ENCODE measurements around the gene SGPP1.
"Not testable (repeated sequence)": the region's sequence is repeated elsewhere in the genome, so short reads cannot be mapped to it uniquely, and the experiment has no call there.

Gene SGPP1

GRCh38 chr14:63672417-63673180, 55.3 kb downstream of the SGPP1 start:
- no peak for DNase-seq

GRCh38 chr14:63671987-63672386, 55.9 kb downstream of the SGPP1 start:
- DNase-seq, result no peak

- no peak for DNase-seq
Observed at GRCh38 chr14:63670692-63671091, 57.2 kb downstream of the SGPP1 start.

GRCh38 chr14:63666335-63666734, 61.5 kb downstream of the SGPP1 start:
- DNase-seq, result no peak

- DNase-seq, result no peak
Observed at GRCh38 chr14:63663428-63664341, 64.2 kb downstream of the SGPP1 start.

- DNase-seq, result no peak
Observed at GRCh38 chr14:63662776-63663175, 65.1 kb downstream of the SGPP1 start.

GRCh38 chr14:63661881-63662280, 66.0 kb downstream of the SGPP1 start:
- DNase-seq, result not testable (repeated sequence)

GRCh38 chr14:63659726-63660125, 68.1 kb downstream of the SGPP1 start:
- DNase-seq, result no peak

GRCh38 chr14:63656194-63656593, 71.7 kb downstream of the SGPP1 start:
- DNase-seq, result no peak

- DNase-seq, result no peak
Observed at GRCh38 chr14:63654936-63655335, 72.9 kb downstream of the SGPP1 start.

- no peak for DNase-seq
Observed at GRCh38 chr14:63654346-63654745, 73.5 kb downstream of the SGPP1 start.

GRCh38 chr14:63652406-63652805, 75.5 kb downstream of the SGPP1 start:
- no peak for DNase-seq

- peak; percentile 51 for DNase-seq
Observed at GRCh38 chr14:63650256-63650952, 77.5 kb downstream of the SGPP1 start.

GRCh38 chr14:63647696-63648410, 80.0 kb downstream of the SGPP1 start:
- DNase-seq, result no peak

GRCh38 chr14:63644741-63645140, 83.1 kb downstream of the SGPP1 start:
- no peak for DNase-seq

- no peak for DNase-seq
Observed at GRCh38 chr14:63642656-63643382, 85.0 kb downstream of the SGPP1 start.

GRCh38 chr14:63642229-63642611, 85.6 kb downstream of the SGPP1 start:
- DNase-seq, result peak; percentile 68

GRCh38 chr14:63641473-63642228, 86.2 kb downstream of the SGPP1 start, which contains the start of gene WDR89:
WDR89 (minus strand) TSS chr14:63641871; CDS start chr14:63599942, 41,929 bp downstream.
- DNase-seq, result peak; percentile 93

- no peak for DNase-seq
Observed at GRCh38 chr14:63638493-63638892, 89.4 kb downstream of the SGPP1 start.

GRCh38 chr14:63636094-63636635, 91.7 kb downstream of the SGPP1 start:
- DNase-seq, result not testable (repeated sequence)
